MV-4-11 (cell line): Measurements from ENCODE around the gene DOCK7.

ENCODE experiments used
- DNase-seq: peaks from one replicate; lab custom pipeline; 2025; lab: John Stamatoyannopoulos, UW

DOCK7 gene

DNA sequence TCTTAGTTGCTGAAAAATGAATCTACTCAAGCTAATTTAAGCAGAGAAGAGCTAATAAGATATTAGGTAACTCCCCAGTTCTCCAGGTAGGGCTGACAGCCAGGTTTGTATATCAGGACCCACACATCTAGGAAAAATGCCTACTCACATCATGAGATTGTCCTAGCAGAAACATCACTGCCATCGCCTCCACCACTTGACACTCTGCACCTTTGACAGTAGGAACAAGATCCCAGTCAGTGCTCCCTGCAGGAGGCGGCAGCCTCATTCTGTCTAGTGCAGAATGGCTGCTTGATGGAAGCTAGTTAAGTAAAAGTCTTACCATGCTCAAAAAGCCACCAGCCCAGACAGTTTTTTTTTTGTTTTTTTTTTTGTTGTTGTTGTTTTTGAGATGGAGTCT is 282.9 kb downstream of the DOCK7 start:
- no peak for DNase-seq
